Choroid plexus epithelial cell (primary cell): Measurements from ENCODE around the gene ALPG.
"Not testable (repeated sequence)": the region's sequence is repeated elsewhere in the genome, so short reads cannot be mapped to it uniquely, and the experiment has no call there.

Experiments
- DNase-seq: peaks from one replicate; pipeline ENCODE4 v3.0.0-alpha.2; 2010; ENCODE audit warnings: low read depth
- H3K4me3 ChIP-seq: 2 replicates; pipeline ENCODE4 v1.5.1; 2011; ENCODE audit warnings: low read depth, mild to moderate bottlenecking, control low read depth, low read length, moderate library complexity
- TF ChIP-seq, protein P1 (sequence below): conservative IDR thresholded peaks from 2 replicates; pipeline ENCODE4 v1.5.1; 2011; ENCODE audit warnings: low read depth, mild to moderate bottlenecking, control low read depth, inconsistent platforms, low read length, moderate library complexity

The ALPG gene

DNA sequence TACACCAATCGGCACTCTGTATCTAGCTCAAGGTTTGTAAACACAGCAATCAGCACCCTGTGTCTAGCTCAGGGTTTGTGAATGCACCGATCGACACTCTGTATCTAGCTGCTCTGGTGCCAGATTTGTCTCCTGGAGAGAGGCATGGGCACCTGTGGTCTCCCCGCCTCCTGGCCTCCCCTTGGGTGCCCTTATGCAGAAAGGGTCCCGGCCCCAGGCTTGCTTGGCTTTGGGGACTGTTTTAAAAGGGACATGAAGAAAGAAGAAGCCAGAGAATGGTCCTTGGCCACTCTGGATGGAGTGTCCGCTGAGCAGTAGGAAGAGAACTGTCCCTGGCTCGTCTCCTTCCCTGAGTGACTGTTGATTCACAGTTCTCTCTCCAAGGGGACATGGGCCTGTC lies 39.6 kb upstream of the ALPG start:
- no peak for DNase-seq
- no peak overlapping the region for H3K4me3 ChIP-seq
- TF ChIP-seq, protein P1, sequence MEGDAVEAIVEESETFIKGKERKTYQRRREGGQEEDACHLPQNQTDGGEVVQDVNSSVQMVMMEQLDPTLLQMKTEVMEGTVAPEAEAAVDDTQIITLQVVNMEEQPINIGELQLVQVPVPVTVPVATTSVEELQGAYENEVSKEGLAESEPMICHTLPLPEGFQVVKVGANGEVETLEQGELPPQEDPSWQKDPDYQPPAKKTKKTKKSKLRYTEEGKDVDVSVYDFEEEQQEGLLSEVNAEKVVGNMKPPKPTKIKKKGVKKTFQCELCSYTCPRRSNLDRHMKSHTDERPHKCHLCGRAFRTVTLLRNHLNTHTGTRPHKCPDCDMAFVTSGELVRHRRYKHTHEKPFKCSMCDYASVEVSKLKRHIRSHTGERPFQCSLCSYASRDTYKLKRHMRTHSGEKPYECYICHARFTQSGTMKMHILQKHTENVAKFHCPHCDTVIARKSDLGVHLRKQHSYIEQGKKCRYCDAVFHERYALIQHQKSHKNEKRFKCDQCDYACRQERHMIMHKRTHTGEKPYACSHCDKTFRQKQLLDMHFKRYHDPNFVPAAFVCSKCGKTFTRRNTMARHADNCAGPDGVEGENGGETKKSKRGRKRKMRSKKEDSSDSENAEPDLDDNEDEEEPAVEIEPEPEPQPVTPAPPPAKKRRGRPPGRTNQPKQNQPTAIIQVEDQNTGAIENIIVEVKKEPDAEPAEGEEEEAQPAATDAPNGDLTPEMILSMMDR, result no peak

DNA sequence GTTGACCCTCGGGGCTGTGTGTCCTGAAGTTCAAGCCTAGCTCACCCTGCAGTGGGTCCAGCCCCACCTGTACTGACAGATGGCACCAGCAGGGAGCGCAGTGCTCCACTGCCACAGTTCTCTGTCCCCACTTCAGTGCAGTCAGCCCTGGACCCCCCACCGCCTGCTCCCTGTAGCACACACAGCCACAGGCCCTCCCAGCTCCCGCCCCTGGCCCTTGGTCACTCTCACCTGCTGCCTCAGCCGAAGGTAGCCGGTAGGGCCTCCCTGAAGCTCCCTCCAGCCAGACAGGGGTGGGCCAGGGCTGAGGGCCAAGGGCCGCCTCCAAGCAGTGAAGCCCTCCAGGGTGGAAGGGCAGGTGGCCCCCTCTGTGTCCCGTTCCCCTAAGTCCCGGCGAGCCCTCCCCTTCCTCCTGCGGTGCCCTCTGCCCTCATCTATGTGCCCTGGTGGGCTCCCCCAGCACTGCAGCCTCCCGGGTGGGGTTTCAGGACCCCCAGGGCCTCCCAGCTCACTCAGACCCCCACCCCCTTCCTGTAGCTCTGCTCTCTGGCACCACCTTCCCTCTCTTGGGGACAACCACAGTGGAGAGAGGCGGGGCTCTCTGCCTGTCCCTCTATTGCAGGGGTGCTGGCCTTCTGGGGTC lies 38.9 kb upstream of the ALPG start:
- TF ChIP-seq, protein P1, result peak; percentile 52
- H3K4me3 ChIP-seq, result no peak overlapping the region
- DNase-seq, result no peak

DNA sequence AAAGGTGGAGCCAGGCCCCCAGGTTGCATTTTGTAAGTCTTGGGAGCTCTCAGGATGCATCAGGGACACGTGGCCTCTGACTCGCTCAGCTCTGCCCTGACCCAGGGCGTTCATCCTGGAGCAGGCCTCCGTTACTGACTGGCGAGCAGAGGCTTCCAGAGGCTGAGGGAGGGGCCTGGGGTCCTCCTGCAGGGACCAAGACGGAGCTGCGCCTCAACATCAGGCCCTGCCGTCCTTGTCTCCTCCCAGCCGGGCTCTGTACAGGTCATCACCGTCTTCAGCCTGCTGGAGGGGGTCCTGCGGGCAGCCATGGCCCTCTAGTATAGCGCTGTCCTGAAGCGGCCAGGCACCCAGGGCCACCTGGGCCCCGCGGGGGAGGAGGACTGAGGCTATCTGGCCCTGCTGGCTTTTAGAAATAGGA lies 38.3 kb upstream of the ALPG start:
- TF ChIP-seq, protein P1, result no peak
- no peak for DNase-seq
- no peak overlapping the region for H3K4me3 ChIP-seq

DNA sequence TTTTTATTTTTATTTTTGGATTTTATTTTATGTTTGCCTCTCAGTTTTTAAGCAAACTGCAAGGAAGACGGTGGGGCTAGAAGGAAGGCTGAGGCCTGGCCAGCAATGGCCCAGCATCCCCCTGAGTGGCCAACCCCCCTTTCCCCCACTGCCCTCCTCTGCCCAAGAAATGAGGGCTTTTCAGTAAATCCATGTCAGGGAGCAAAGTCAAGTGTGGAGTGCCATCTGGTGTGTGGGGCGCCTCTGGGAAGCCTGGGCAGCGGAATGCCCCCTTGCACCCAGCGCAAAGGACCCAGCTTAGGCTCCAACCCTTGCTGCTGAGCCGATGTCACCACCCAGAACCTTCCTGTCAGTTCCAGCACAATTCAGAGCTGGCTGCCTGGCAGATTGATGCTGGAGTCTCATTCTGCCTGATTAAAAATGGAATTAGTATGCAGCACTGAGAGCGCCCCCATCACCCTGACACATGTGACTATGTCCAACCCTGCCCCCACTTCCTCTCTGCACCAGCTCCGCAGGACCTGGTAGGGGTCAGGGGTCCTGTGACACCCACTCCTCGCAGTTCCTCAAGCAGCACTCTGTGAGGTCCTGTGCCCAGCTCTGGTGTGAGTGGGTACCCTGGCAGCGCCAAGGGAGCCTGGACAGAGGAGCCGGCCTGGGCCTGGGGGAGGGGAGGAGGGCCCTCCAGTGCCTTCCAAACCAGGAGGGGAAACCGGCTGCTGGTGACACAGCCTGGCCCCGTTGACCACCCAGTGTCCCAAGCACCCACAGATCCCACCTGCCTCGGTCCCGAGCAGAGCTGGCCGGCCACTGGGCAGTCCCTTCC lies 37.3 kb upstream of the ALPG start:
- DNase-seq, result no peak
- H3K4me3 ChIP-seq, result no peak overlapping the region
- TF ChIP-seq, protein P1, result no peak

DNA sequence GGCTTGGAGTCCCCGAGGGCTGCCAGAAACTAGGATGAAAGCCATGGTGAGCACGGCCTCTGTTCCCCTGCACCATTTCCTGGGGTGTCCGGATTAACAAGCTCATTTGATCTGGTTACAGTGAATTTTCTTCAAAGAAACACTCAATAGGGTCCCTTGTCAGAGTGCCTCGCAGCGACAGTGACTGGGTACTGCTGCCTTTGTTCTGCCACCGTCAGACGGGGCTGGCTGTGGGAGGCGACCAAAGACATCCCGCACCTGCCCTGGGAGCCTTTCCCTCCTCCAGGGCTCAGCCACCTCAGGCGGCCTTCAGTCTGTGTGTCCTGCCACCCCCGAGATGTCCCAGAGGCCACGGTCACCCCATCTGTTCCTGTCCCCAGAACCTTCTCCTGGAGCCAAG lies 36.6 kb upstream of the ALPG start:
- H3K4me3 ChIP-seq, DNase-seq: not testable (repeated sequence)

DNA sequence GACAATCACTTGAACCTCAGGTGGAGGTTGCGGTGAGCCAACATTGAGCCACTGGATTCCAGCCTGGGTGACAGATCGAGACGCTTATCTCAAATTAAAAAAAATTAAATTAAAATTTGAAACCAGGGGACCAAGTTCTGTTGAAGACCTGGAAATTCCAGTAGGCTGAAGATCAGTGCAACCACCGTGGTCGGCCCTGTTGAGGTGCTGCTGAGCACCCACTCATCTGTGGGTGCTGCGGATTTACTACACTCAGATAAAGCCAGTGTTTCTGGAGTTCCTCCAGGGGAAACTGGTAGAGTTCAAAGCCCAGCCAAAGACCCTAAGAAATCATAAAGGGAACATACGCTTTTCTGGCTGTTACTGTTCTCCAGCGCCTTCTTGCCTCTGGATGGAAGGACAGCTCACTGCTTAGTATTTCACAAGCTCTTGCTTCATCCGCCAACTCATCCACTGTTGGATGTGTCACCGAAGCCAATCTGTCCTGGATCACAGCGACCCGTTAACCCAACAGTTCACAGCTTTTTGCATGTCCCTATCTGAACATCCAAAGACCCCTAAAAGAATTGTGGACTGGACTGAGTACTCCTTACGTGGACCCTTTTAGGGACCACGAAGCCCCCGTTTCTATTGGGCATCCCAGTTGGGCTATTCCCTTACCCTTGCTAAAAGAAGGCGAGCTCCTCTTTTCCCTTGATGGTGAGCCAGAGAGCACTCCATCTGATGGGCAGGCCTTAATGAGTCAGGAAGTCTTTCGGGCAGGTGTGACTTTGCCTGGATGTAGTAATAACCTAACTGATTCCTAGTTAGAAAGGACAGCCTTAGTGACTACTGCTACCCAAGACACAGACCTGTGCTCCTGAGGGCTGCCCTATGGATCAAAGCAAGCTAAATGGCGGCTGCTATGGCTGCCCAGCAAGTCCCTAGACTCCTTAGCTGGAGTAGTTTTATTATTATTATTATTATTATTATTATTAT lies 34.1 kb upstream of the ALPG start:
- TF ChIP-seq, protein P1, result no peak
- H3K4me3 ChIP-seq, result no peak overlapping the region
- DNase-seq, result peak; percentile 50

DNA sequence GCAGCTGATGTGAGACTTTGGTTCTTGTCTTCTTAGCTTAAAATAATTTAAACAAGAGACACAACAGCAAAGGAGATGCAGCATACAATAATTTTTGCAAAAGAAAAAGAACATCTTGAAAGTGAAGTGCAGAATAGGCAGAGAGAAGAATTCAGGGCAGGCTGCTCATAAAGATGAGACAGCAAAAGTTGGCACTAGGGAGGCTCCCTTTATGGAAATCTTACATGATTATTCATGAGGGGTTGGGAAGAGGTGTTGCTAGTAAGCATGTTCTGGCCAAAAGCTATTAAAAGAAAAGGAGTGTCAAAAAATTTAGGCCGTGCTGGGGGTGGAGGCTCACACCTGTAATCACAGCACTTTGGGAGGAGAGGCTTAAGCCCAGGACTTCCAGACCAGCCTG lies 32.3 kb upstream of the ALPG start:
- no peak for DNase-seq
- TF ChIP-seq, protein P1, result no peak
- H3K4me3 ChIP-seq, result no peak overlapping the region
